ENCODE results near the gene F8. TPM values are rescaled to one million over a fixed set of nuclear protein-coding genes. Genes with fewer than 3 reads are reported as not detected.
A peak's percentile ranks its signal among the peaks of the same experiment; 100 is the strongest.

Gene F8
- total and polyA plus RNA-seq, 10 of the 15 experiments (the other 5 are each of a cell fraction or from before 2014, with no cell fraction given): 3.0 to 8.1 (median 5.1) TPM

- Histone ChIP-seq H3K4me3 (no peak overlapping the region), H3K36me3 (ENCODE audit: control insufficient read depth in 2 of 2, insufficient read depth in 2 of 2, low read length in 1 of 2) (no peaks in the 10 kb centered on the region), H3K9me3 (replicated peaks; ENCODE audit: control insufficient read depth, insufficient read depth, low read length) (no peaks in the 10 kb centered on the region), H3K79me2 (ENCODE audit: control insufficient read depth, insufficient read depth, low read length) (no peaks in the 10 kb centered on the region), H3K4me1 (ENCODE audit: control insufficient read depth, insufficient read depth, low read length) (no peaks in the 10 kb centered on the region), H3K27ac (ENCODE audit: control insufficient read depth, insufficient read depth) (no peak overlapping the region), H3K27me3 (replicated peaks in 1 of 2; ENCODE audit: control insufficient read depth in 2 of 2, insufficient read depth in 2 of 2, low read length in 1 of 2) (no peaks in the 10 kb centered on the region), H3K9ac (ENCODE audit: control insufficient read depth, insufficient read depth, low read length) (no peak overlapping the region), H4K20me1 (ENCODE audit: control insufficient read depth, insufficient read depth) (no peaks in the 10 kb centered on the region), H2AFZ (ENCODE audit: control insufficient read depth, low read depth, low read length) (no peak overlapping the region), H3K4me2 (ENCODE audit: control insufficient read depth, insufficient read depth) (no peak overlapping the region)
- WGBS (ENCODE audit: insufficient coverage, insufficient replicate concordance, low lambda C conversion rate, missing lambda C conversion rate): 95% methylated on average over 2 of the region's 2 CpGs
- ATAC-seq (peak; percentile 76), DNase-seq (ENCODE audit: low read depth, low spot score) (no peak), FAIRE-seq (no peak)
- TF ChIP-seq SMC3 (IDR thresholded peaks at IDR 0.05; ENCODE audit: borderline replicate concordance, low read length) (peak; percentile 51; the same call in 1 of the 2 replicates), YBX1 (IDR thresholded peaks at IDR 0.05) (no peak), RAD21 (IDR thresholded peaks at IDR 0.05; ENCODE audit: insufficient read depth, low read depth, low read length) (peak; percentile 85), ZBTB33 (IDR thresholded peaks at IDR 0.05) (no peak), STAT3 (IDR thresholded peaks at IDR 0.05; ENCODE audit: low read depth, low read length) (no peak), BCL11A (IDR thresholded peaks at IDR 0.05; ENCODE audit: low read depth, low read length) (no peak), ZNF207 (IDR thresholded peaks at IDR 0.05; ENCODE audit: borderline replicate concordance) (no peak), RAD51 (IDR thresholded peaks at IDR 0.05) (no peak), CTCF (IDR thresholded peaks at IDR 0.05 in 2 of 3, conservative IDR thresholded peaks at IDR 0.05 in 1 of 3; ENCODE audit: control insufficient read depth in 2 of 3, extremely low read depth in 1 of 3, insufficient read depth in 1 of 3, low read depth in 3 of 3, low read length in 3 of 3) (peak; percentile 19 to 64 (median 42); a peak in 3 of 6 replicates)
- no TSS peak for BruUV-seq (replicated peaks)
- SMC1A ChIA-PET (ENCODE audit: uncharacterized antibody, unreplicated experiment): interaction anchor here (0.9 to 1.9 kb wide), 5 partner anchors 77 to 123 kb away, joined by 3 to 5 read pairs (median 3); no protein-coding TSS in a partner anchor
- intact Hi-C loops (cut with micrococcal nuclease; ENCODE audit: unreplicated experiment) (loop anchor here (2.0 to 5.0 kb wide), 2 partner anchors 92 to 124 kb away; no protein-coding TSS in a partner anchor), in situ Hi-C loops (cut with MboI) (no loop called here)
- CTCF ChIA-PET: interaction anchor here (0.9 to 3.3 kb wide), 6 partner anchors 14 to 298 kb away, joined by 3 to 28 read pairs (median 3); no protein-coding TSS in a partner anchor
- POLR2A ChIA-PET: no interaction called here
- RAD21 ChIA-PET (ENCODE audit: unreplicated experiment): interaction anchor here (1.0 to 1.2 kb wide), 2 partner anchors 78 to 92 kb away, joined by 3 read pairs; partner anchors contain the start of gene DKC1
These were observed 181.7 kb downstream of the F8 start for GRCh38 chrX:154840856-154841255.
